Pons (tissue), 1 donor: ENCODE results near the gene RNF19B.
"Not testable (repeated sequence)": the region's sequence is repeated elsewhere in the genome, so short reads cannot be mapped to it uniquely, and the experiment has no call there.

Experiments used
- DNase-seq: peaks from one replicate; pipeline ENCODE4 v3.0.0-alpha.2; 2016; ENCODE audit warnings: low spot score

Gene RNF19B

DNA sequence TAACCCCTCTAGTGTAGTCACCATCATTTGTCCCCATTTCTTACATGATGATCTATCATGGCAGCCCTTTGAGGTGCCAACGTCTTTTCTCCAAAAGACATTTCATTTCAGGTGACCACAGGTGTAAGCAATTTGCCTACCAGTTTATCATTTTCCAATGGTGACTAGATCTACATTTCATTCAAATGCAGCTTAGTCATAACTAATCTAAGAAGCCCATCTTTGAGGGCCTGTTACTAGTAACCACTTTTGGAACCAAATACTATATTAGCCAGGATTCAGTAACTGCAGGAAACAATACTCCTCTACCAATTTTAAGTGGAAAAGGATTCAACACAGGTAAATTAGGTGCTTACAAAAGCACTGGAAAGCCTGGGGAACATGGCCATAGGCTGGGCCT lies 32.8 kb downstream of the RNF19B start:
- no peak for DNase-seq

- DNase-seq = no peak
Observed at GRCh38 chr1:32929366-32929765, 35.2 kb downstream of the RNF19B start.

DNA sequence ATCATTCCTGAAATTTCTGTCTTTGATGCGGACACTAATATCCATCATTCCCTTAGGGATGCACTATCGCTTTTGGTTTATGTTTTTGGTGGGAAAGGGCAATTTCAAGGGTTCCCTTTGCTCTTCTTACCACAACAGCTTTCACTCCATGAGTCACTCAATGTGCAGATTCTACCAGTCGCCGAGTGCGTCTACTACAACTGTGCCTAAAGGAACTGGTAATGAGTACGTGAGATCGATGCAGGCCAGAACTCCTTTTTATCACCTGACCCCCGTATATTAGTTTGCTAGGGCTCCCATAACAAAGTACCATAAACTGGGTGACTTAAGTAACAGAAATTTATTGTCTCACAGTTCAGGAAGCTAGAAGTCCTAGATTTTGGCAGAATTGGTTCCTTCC lies 35.9 kb downstream of the RNF19B start:
- DNase-seq = no peak

GRCh38 chr1:32928285-32928684 lies 36.3 kb downstream of the RNF19B start:
- DNase-seq = no peak

DNA sequence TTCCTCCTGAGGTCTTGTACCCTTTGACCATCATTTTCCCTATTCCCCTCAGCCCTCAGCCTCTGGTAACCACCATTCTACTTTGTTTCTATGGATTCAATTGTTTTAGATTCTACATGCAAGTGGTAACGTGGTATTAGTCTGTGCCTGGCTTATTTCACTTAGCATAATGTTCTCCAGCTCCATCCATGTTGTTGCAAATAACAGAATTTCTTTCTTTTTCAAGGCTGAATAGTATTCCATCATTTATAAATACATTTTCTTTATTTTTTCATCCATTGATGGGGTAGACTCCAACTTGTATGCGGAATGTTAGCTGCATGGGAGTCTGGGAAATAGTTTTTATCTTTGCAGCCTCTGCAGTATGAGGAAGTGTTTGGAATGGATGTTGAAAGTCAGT lies 37.2 kb downstream of the RNF19B start:
- DNase-seq = no peak

- DNase-seq = no peak
Observed at GRCh38 chr1:32926562-32926961, 38.0 kb downstream of the RNF19B start.

GRCh38 chr1:32925403-32926162 lies 39.0 kb downstream of the RNF19B start:
- DNase-seq = no peak

DNA sequence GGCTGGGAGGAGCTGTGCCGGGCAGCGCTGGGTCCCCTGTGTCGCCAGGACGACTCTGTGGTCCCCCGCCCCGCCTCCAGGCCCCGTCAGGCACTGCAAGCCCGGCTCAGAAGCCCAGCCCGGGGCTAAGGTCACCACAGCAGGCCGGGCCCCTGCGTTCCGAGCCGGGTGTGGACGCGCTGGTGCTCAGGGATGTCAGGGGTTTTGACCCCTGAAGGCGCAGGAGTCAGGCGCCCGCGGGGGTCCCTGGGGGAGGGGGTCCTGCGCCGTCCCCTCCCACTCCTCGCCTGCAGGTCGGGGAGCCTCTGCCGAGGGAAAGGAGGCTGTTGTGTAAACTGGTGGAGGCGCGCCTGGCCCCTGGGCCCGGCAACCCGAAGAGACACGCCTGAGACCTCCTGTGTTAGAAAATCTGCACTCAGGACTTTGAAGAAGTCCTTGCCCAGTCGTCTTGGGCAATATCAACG lies 39.7 kb downstream of the RNF19B start:
- no peak for DNase-seq

DNA sequence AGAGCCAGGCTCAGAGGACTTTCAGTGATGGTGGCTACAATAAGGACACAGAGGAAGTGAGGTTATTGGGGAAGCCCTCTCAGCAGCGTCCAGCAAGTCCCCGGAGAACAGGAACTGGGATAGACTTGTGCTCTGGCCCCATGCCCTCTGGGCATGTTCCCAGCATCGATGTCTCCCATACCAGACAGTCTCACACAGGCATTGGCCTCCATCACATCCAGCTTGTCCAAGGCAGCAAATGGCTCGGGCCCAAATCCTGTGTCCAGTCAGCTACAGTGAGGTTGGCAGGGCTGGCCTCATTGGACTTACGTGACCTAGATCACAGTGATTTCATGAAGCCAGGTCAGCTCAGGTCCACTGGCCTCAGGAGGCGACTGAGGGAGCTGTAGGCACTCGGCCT lies 43.8 kb downstream of the RNF19B start:
- DNase-seq = peak; percentile 29

- no peak for DNase-seq
Observed at GRCh38 chr1:32919811-32920733, 44.5 kb downstream of the RNF19B start.

DNA sequence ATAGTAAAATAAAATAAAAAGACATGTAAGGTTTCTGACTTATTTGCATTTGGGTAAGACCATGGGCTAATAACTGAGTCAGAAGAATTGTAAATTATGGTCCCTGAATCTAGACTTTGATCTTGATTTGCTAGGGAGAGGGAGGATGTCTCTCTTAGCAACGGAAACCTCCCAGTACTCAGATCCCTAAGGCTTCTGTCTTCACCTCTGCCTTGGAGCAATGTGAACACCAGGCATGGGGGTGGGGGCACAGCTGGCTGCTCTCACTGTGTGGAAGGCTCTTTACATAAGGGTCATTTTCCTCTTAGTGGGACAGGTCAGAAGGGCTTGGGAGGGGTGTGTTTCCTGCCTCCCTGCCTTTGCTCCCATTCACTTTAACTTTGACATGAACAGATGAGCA lies 46.4 kb downstream of the RNF19B start:
- no peak for DNase-seq

- DNase-seq = no peak
Observed at GRCh38 chr1:32917521-32917920, 47.1 kb downstream of the RNF19B start.

DNA sequence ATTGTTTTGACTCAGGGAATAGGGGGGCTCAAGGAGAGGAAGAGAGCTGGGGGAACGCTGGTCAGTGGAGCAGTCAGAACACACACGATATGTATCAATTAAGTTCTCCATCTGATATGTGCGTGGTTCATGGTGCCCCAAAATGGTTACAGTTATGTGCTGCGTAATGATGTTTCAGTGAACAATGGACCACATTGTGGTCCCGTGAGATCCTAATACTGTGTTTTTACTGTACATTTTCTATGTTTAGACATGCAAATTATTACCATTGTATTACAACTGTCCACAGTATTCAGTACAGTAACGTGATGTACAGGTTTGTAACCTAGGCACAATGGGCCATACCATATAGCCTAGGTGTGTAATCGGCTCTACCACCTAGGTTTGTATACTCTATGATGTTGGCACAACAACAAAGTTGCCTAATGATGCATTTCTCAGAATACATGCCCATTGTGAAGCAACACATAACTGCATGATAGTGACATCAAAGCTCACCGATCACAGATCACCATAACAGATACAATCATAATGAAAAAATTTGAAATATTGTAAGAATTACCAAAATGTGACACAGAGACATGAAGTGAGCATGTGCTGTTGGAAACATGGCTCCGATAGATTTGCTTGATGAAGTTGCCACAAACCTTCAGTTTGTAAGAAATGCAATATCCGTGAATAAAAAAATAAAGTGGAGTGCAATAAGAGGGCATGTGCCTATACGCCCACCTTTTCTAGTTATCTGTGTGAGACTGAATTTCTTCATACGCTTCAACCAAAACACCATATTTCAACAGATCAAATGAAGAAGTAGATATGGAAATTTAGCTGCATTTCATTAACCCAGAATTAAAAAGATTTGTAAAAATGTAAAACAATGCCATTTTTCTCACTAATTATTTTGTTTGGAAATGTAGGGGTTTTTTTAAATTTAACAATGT lies 48.6 kb downstream of the RNF19B start:
- no peak for DNase-seq

DNA sequence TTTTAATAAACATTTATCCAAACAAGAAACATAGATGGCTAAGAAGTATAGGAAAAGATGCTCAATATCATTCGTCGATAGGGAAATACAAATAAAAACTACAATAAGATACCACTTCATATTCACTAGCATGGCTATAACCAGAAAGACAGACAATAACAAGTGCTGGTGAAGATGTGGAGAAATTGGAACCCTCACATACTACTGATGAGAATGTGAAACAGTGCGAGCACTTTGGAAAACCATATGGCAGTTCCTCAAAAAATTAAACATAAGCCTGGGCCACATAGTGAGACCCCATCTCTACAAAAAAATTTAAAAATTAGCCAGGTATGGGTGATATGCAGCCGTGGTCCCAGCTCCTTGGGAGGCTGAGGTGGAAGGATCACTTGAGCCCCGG lies 54.3 kb downstream of the RNF19B start:
- DNase-seq = no peak

GRCh38 chr1:32907435-32907834 lies 57.2 kb downstream of the RNF19B start:
- no peak for DNase-seq

DNA sequence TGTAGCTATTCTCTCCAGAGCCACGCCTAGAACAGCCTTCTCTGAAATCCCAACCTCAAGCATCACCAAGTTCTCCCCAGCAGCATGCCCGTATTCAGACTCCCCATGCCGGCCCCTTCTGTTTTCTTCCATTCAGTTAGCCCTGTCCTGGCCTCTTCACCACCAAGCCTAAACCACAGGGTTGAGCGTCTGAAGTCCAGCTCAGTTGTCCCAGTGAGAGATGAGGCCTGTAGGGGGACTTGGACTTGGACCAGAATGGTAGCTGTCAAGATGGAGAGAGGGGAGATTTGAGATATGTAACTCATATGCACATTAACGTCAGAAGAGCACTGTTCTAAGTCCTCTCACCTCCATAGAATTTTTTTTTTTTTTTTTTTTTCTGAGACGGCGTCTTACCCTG lies 58.0 kb downstream of the RNF19B start:
- DNase-seq = no peak

- not testable (repeated sequence) for DNase-seq
Observed at GRCh38 chr1:32905588-32905987, 59.0 kb downstream of the RNF19B start.

DNA sequence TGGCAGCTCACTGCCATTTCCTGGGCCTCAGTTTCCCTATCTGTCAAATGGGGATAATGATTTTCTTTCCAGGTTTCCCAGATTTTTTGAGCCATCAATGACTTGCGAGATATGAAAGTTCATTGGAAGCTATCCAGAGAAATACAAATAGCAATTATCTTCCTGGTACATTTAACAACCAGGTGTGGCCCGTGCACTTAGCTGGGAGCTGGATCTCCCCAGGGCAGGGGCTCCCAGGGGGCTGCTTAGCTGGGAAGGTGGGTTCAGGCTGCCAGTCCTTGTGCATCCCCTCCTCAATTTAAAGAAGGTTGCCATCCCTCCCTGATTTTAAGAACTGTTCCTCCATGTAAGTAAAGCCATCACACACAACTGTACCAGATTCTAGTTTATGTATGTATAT lies 59.8 kb downstream of the RNF19B start:
- no peak for DNase-seq

GRCh38 chr1:32903991-32904785 lies 60.4 kb downstream of the RNF19B start:
- no peak for DNase-seq

DNA sequence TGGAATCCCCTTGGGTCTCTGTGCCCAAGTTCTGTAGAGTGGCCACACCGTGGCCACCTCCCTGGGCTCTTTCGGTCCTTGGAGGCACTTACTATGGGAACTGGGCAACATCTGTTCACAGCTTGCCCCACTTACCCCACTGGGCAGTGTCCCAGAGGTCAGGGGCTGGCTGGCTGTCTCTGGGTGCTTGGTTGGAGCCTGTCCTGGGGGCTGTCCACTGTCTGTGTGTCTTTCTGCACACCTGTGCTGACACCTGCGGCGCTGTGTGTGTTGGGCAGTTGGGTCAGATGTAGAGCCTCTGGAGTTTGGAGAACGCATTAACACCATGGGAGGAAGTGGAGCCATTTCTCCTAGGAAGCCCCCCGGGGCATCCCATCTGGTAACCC lies 62.1 kb downstream of the RNF19B start:
- DNase-seq = no peak

DNA sequence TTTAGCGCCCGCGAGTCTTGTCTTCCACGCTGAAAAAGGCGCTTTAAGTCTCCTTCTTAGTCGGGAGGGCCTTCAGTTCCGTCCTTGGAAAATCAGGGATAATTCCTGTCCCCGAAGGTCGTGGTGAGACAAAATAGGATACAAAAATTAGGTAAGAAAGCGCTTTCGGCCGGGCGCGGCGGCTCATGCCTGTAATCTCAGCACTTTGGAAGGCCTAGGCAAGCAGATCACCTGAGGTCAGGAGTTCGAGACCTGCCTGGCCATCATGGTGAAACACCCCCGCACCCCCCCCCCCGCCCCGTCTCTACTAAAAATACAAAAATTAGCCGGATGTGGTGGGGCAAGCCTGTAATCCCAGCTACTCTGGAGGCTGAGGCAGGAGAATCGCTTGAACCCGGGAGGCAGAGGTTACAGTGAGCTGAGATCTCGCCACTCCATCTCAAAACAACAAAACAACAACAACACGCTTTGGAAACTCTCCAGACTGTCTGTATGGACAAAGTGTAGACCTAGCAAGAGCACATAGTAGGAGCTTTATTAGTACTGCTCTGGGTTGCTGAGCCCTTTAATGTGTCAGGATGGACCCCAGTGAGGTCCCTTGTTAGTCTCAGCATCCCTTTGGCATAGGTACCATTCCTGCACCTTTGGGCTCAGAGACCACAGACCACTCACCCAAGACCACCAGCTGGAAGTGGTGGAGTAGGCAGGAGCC lies 62.6 kb downstream of the RNF19B start:
- no peak for DNase-seq
